PFSK-1 (cell line): ENCODE data around the gene TRIAP1. TPM values are rescaled to one million over a fixed set of nuclear protein-coding genes. Genes with fewer than 3 reads are reported as not detected.

Experiments
- FOXP2 ChIP-seq: optimal IDR thresholded peaks from 2 replicates; pipeline ENCODE3; 2011; ENCODE audit warnings: borderline replicate concordance, control low read depth, inconsistent platforms; ENCODE audit not compliant: insufficient read depth; ENCODE audit errors: extremely low read length, extremely low read depth
- POLR2AphosphoS5 ChIP-seq: IDR thresholded peaks from 2 replicates; pipeline ENCODE4 v1.6.1; 2012; ENCODE audit warnings: low read depth, mild to moderate bottlenecking, control low read depth, low read length, moderate library complexity
- REST ChIP-seq, 2 experiments: IDR thresholded peaks; 2 replicates each; pipeline versions ENCODE4 v1.6.1 to v1.8.0; 2011 to 2012; ENCODE audit warnings: low read depth in 2 of 2, low read length in 2 of 2, control low read depth in 1 of 2, inconsistent platforms in 1 of 2, mild to moderate bottlenecking in 1 of 2, moderate library complexity in 1 of 2; ENCODE audit not compliant: insufficient read depth in 1 of 2
- SIN3A ChIP-seq: IDR thresholded peaks from 2 replicates; pipeline ENCODE4 v1.6.1; 2012; ENCODE audit warnings: mild to moderate bottlenecking, low read length, moderate library complexity, borderline replicate concordance; ENCODE audit not compliant: insufficient read depth
- TAF1 ChIP-seq: IDR thresholded peaks from 2 replicates; pipeline ENCODE4 v1.6.1; 2012; ENCODE audit warnings: low read length, control low read depth, borderline replicate concordance; ENCODE audit not compliant: insufficient read depth
- polyA plus RNA-seq: library from polyadenylated mRNA; unstranded; fragments of >200 nt; gene quantifications from one replicate; pipeline ENCODE4 v1.2.1, GENCODE V29; 2012; ENCODE audit warnings: low read depth, missing spikeins; ENCODE audit not compliant: insufficient read length

Gene TRIAP1
- polyA plus RNA-seq = 24.9 TPM

GRCh38 chr12:120445911-120446843, at the start of gene TRIAP1, which contains the start of gene GATC:
TRIAP1 (minus strand) TSS chr12:120446384; CDS start chr12:120446372, 12 bp downstream.
GATC (plus strand) TSS chr12:120446444; CDS start chr12:120446481, 37 bp downstream.
- peak; percentile 98 for TF ChIP-seq SIN3A
- peak in 1 of 2 experiments; percentile 77; a peak in 2 of 4 replicates for TF ChIP-seq REST (IDR thresholded peaks at IDR 0.05; ENCODE audit: insufficient read depth in 1 of 2, low read depth in 2 of 2, low read length in 2 of 2)
- peak; percentile 95 for TF ChIP-seq FOXP2
- peak; percentile 97 for TF ChIP-seq POLR2AphosphoS5
- TF ChIP-seq TAF1 = peak; percentile 94; the same call in 1 of the 2 replicates

- TF ChIP-seq FOXP2 = no peak
- TF ChIP-seq POLR2AphosphoS5 = no peak
- no peak for TF ChIP-seq SIN3A
- TF ChIP-seq REST (IDR thresholded peaks at IDR 0.05; ENCODE audit: insufficient read depth in 1 of 2, low read depth in 2 of 2, low read length in 2 of 2) = no peak
- no peak for TF ChIP-seq TAF1
These were observed 49.1 kb upstream of the TRIAP1 start for GRCh38 chr12:120495186-120495730.

DNA sequence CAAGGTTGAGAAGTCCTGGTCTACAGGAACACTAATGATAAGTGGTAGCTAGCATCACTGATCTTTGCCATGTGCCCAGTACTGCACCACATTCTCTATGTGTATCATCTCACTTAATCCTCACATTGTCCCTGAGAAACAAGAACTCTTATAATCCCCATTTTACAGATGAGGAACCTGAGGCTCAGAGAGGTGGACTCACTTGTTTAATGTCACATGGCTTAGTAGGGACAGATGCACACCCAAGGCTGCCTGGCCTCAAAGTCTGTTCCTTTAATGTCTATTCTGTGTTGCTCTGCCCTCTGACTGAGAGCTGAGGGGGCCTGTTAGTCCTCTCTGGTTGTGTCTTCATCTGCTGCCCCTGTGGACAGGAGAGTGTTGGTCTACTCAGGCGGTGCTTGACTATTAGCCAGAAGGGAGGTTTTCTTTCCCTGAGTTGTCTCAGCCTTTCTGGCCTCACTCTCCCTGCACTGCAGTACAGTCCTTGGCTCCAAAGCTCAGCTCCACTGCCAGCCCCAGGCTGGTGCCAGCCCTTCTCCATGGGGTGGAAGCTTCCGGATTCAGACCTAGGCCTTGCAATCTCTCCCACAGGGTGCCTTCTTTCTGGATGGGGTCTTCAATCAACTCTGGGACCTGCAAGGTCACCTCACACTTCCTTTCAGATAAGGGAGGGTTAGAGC, 44.8 kb upstream of the TRIAP1 start:
- TF ChIP-seq FOXP2 = no peak
- TF ChIP-seq POLR2AphosphoS5 = no peak
- no peak for TF ChIP-seq SIN3A
- TF ChIP-seq TAF1 = no peak
- no peak for TF ChIP-seq REST (IDR thresholded peaks at IDR 0.05; ENCODE audit: insufficient read depth in 1 of 2, low read depth in 2 of 2, low read length in 2 of 2)

DNA sequence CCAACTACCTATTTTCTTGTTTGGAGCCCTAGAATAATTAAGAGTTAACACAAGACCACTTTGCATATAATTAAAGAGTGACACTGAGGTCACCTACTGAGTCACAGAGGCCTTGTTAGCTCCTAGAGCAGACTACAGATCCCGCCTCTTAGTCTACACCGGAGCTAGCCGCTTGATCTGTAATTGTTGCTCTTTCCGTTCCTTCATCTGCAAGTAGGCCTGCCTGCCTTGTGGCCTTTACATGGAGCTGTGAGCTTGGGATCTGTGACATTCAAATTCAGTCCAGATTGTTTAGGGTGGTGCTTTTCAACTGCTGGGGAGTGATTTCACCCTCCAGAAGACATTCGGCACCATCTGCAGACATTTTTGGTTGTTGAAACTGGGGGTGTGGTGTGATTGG, 44.1 kb upstream of the TRIAP1 start:
- TF ChIP-seq FOXP2 (no peak), POLR2AphosphoS5 (no peak), REST (IDR thresholded peaks at IDR 0.05; ENCODE audit: insufficient read depth in 1 of 2, low read depth in 2 of 2, low read length in 2 of 2) (no peak), SIN3A (no peak), TAF1 (no peak)
